ENCODE measurements around the gene SLC20A1. TPM values are rescaled to one million over a fixed set of nuclear protein-coding genes. Genes with fewer than 3 reads are reported as not detected.
"Not testable (repeated sequence)": the region's sequence is repeated elsewhere in the genome, so short reads cannot be mapped to it uniquely, and the experiment has no call there.

The SLC20A1 gene, protein sequence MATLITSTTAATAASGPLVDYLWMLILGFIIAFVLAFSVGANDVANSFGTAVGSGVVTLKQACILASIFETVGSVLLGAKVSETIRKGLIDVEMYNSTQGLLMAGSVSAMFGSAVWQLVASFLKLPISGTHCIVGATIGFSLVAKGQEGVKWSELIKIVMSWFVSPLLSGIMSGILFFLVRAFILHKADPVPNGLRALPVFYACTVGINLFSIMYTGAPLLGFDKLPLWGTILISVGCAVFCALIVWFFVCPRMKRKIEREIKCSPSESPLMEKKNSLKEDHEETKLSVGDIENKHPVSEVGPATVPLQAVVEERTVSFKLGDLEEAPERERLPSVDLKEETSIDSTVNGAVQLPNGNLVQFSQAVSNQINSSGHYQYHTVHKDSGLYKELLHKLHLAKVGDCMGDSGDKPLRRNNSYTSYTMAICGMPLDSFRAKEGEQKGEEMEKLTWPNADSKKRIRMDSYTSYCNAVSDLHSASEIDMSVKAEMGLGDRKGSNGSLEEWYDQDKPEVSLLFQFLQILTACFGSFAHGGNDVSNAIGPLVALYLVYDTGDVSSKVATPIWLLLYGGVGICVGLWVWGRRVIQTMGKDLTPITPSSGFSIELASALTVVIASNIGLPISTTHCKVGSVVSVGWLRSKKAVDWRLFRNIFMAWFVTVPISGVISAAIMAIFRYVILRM
- 58.4 and 71.2 TPM in 2 replicates for total RNA-seq (2014; rRNA removed; shearing (Covaris generic))

GRCh38 chr2:112645310-112646101, at the start of gene SLC20A1:
SLC20A1 (plus strand) TSS chr2:112645939; CDS start chr2:112646829, 890 bp downstream.
- peak; percentile 98 for DNase-seq (ENCODE audit: low read depth)

GRCh38 chr2:112597537-112598322, 48.0 kb upstream of the SLC20A1 start:
- DNase-seq (ENCODE audit: low read depth): no peak

DNA sequence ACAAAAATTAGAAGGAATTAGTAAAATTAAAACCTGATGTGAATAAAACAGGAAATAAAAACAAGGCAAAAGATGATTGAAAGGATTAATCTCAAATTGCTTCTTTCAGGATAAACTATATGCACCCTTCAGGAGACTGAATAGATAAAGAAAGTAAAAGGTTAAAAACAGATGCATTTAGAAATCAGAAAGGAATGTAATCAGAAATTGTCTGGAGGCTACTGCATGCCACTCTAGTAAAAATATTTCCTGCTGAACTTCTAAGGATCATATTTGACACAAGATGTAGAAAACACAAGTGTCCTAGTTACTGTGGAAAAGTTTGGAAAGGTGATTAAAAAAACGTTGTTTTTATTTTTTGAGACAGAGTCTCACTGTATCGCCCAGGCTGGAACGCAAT, 45.1 kb upstream of the SLC20A1 start:
- no peak for DNase-seq (ENCODE audit: low read depth)

DNA sequence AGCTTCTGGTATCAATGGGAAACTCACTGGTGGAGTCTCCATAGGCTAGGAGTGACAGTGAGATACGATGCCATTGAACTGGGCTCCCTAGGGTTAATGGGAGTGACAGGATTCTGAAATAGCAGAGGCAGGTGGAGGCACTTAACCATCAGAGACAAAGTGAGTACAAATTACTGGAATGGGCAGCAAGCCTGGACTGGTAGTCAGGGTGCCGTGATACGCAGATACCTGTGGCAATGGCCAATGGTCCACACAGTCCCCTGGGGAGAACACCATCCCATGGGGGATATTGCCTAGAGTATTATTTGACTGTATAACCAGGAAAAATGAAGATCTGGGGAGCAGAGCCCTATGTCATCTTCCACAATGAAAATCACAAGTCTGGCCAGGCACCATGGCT, 44.0 kb upstream of the SLC20A1 start:
- no peak for DNase-seq (ENCODE audit: low read depth)

- DNase-seq (ENCODE audit: low read depth): no peak
Measured at GRCh38 chr2:112602917-112603316, 42.8 kb upstream of the SLC20A1 start.

- no peak for DNase-seq (ENCODE audit: low read depth)
Measured at GRCh38 chr2:112603731-112604130, 42.0 kb upstream of the SLC20A1 start.

- DNase-seq (ENCODE audit: low read depth): no peak
Measured at GRCh38 chr2:112604952-112605351, 40.8 kb upstream of the SLC20A1 start.

DNA sequence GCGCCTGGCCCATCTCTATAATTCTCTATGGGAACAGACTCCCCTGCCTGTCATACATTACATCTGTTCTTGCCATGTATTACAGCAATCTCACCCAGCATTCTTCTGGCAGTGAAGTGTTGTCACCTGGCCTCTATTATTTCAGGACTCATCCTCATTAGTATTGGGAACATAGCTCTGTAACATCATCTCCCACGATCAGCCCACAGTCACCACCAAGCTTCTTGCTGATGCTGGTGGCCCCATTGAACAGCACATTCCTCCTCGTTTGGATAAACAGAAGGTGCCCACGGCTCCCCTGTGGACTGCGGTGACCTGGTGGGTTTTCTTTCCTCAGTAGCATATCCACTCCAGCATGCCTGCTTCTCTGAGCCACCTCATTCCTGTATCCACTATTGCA, 39.8 kb upstream of the SLC20A1 start:
- DNase-seq (ENCODE audit: low read depth): no peak

- no peak for DNase-seq (ENCODE audit: low read depth)
Measured at GRCh38 chr2:112606547-112606946, 39.2 kb upstream of the SLC20A1 start.

DNA sequence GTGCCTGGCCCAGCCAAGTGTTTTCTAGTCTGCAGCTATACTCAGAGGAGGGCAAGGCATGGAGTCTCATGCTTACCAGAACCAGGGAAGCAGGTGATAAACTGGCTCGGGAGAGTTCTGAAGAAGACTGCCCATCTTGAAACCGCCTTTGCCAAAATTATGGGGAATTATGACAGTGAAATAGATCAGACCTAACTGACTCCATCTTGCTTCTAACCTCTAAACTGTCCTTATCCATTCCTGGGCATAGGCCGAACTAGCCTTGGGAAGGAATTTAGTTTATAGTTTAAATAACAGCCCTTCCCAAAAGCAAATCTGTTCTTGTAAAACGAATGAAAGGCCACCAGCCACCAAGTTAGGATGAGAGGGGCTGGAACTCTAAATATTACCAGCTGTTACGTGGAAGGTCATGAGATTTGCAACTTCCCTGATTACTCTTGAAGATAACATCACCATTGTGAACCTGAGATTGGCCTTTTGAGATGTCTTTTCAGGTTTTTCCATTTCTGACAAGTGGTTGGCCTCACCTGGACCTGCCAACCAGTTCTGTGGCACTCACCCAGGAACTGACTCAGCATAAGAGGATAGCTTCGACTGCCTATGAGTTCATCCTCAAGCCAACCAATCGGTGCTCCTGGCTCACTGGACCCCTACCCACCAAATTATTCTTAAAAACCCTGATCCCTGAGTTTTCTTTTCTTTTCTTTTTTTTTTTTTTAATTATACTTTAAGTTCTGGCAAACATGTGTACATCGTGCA, 37.9 kb upstream of the SLC20A1 start:
- DNase-seq (ENCODE audit: low read depth): no peak

GRCh38 chr2:112609320-112609719, 36.4 kb upstream of the SLC20A1 start:
- not testable (repeated sequence) for DNase-seq (ENCODE audit: low read depth)

DNA sequence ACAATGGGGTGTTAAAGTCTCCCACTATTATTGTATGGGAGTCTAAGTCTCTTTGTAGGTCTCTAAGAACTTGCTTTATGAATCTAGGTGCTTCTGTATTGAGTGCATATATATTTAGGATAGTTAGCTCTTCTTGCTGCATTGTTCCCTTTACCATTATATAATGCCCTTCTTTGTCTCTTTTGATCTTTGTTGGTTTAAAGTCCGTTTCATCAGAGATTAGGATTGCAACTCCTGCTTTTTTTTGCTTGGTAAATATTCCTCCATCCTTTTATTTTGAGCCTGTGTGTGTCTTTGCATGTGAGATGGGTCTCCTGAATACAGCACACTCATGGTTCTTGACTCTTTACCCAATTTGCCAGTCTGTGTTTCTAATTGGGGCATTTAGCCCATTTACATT, 33.5 kb upstream of the SLC20A1 start:
- not testable (repeated sequence) for DNase-seq (ENCODE audit: low read depth)

DNA sequence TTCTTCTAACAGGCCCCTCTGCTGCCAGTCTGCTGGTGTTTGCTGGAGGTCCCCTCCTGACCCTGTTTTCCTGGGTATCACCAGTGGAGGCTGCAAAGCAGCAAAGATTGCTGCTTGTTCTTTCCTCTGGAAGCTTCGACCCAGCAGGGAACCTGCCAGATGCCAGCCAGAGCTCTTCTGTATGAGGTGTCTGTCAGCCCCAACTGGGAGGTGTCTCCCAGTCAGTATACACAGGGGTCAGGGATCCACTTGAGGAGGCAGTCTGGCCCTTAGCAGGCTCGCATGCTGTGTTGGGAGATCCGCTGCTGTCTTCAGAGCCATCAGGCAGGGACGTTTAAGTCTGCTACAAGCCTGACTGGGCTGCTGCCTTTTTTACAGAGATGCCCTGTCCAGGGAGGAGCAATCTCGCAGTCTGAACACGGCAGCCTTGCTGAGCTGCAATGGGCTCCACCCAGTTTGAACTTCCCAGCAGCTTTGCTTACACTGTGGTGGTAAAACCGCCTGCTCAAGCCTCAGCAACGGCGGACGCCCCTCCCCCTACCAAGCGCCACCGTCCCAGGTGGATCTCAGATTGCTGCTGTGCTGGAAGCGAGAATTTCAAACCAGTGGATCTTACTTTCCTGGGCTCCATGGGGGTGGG, 31.4 kb upstream of the SLC20A1 start:
- no peak for DNase-seq (ENCODE audit: low read depth)

DNA sequence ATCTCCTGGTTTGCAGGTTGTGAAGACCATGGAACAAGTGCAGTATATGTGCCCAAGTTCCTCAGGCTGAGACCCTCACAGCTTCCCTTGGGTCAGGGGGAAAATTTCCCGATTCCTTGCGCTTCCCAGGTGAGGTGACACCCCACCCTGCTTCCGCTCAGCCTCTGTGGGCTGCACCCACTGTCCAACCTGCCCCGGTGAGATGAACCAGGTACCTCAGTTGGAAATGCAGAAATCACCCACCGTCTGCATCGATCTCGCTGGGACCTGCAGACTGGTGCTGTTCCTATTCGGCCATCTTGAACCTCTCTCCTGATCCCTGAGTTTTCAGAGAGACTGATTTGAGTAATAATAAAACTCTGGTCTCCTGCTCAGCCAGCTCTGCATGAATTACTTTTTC, 30.7 kb upstream of the SLC20A1 start:
- no peak for DNase-seq (ENCODE audit: low read depth)

GRCh38 chr2:112615798-112616197, 29.9 kb upstream of the SLC20A1 start:
- DNase-seq (ENCODE audit: low read depth): not testable (repeated sequence)

GRCh38 chr2:112618383-112618782, 27.4 kb upstream of the SLC20A1 start:
- DNase-seq (ENCODE audit: low read depth): no peak

DNA sequence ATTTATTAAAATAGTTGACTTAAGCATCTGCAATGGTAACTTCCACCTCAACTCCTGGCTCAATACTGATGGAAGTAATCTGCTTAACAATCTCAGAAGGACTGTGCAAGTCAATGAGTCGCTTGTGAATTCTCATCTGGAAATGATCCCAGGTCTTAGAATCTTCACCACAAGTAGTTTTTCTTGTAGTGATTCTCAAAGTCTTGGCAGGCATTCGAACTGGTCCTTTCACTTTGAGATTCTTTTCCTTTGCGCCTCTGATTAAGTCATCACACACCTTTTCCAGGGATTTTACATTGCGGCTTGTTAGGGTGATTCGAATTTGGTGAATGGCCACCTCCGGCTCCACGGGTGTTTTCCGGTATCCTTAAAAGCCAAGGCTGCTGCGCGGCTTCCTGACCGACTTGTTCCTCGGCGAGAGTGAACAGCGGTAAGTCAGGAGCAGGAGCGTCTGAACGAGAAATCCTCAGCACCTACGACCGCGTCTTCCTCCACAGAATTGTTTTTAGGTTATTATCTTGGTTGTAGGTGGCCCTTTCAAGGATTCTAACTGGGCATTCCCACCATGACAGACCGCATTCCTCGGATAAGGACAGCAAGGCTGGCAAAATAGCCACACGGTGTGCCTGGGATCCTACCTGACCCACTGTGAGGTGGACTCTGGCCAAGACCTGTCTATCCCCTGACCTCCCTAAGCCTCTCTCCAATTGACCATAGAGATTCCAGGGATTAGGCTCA, 23.8 kb upstream of the SLC20A1 start:
- peak; percentile 55 for DNase-seq (ENCODE audit: low read depth)

DNA sequence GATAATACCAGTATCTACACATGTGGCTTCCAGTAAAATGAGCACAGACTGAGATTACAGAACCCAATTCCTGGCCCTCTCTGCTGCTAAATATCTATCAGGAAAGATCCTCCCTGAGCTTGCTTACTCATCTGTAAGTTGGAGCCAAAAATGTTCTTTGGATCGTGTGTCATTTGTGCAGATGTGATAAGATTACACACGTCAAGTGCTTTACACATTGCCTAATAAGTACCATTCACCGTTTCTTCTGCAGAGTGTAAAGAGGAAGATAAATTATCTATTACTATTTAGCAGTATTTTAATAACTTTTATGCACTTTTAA, 23.2 kb upstream of the SLC20A1 start:
- peak; percentile 77 for DNase-seq (ENCODE audit: low read depth)

DNA sequence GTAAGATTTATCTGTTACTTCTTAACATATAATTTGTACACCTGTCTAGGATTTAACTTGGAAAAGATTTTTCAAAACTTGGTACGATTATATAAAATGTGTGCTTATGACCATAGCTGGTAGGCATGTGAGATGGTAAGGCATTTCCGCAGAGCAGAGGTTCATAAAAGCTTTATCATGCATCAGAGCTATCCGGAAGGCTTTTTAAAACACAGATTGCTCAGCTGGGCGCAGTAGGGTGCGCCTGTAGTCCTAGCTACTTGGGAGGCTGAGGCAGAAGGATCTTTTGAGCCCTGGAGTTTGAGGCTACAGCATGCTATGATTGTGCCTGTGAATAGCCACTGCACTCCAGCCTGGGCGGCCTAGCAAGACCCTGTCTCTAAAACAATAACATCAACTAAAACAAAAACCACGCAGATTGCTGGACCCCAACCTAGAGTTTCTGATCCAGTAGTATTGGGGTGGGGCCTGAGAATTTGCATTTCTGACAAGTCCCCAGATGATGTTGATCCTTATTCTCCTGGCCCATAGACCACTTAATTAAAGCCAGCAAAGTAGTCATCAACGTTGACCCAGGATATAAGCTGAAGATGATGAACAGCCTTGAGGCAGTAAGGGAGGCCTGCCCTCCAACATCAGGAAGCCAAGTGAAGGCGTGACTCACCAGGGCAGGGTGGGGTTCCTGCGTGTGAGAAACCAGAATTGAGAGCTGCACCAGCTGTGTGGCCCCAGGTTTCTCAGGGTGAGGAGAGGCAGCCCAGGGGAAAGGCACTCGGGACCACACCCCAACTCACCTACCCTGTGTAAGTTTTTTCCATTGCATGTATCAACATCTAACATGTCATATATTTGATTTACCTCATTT, 21.6 kb upstream of the SLC20A1 start:
- DNase-seq (ENCODE audit: low read depth): peak; percentile 96
